ENCODE results near the gene TADA2A. TPM values are rescaled to one million over a fixed set of nuclear protein-coding genes. Genes with fewer than 3 reads are reported as not detected.

The TADA2A gene, protein sequence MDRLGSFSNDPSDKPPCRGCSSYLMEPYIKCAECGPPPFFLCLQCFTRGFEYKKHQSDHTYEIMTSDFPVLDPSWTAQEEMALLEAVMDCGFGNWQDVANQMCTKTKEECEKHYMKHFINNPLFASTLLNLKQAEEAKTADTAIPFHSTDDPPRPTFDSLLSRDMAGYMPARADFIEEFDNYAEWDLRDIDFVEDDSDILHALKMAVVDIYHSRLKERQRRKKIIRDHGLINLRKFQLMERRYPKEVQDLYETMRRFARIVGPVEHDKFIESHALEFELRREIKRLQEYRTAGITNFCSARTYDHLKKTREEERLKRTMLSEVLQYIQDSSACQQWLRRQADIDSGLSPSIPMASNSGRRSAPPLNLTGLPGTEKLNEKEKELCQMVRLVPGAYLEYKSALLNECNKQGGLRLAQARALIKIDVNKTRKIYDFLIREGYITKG
- 35.0 and 36.2 TPM in 2 replicates for total RNA-seq

GRCh38 chr17:37406635-37407461 is at the start of gene TADA2A, which contains the start of gene ACACA:
TADA2A (plus strand) TSS chr17:37406886; CDS start chr17:37411366, 4,480 bp downstream.
ACACA (minus strand) TSS chr17:37406836; CDS start chr17:37406299, 537 bp downstream.
- intact Hi-C loops (cut with micrococcal nuclease), result loop anchor here (1.0 to 2.0 kb wide), 4 partner anchors 23 to 202 kb away; partner anchors contain the start of genes DUSP14 and SYNRG

- intact Hi-C loops (cut with micrococcal nuclease), result loop anchor here (2.0 to 5.0 kb wide), 4 partner anchors 13 to 756 kb away; partner anchors contain the start of genes AATF and MRM1
Observed at GRCh38 chr17:37358098-37358829, 48.4 kb upstream of the TADA2A start.

- intact Hi-C loops (cut with micrococcal nuclease), result loop anchor here (1.0 to 5.0 kb wide), 8 partner anchors 14 to 757 kb away; partner anchors contain the start of genes AATF, DUSP14 and MRM1
Observed at GRCh38 chr17:37358830-37359681, 47.6 kb upstream of the TADA2A start.

- intact Hi-C loops (cut with micrococcal nuclease), result loop anchor here (1.0 to 5.0 kb wide), 8 partner anchors 14 to 757 kb away; partner anchors contain the start of genes AATF, DUSP14 and MRM1
Observed at GRCh38 chr17:37359682-37360188, 47.0 kb upstream of the TADA2A start.

GRCh38 chr17:37360632-37361031 is 46.1 kb upstream of the TADA2A start:
- intact Hi-C loops (cut with micrococcal nuclease), result no loop called here

- intact Hi-C loops (cut with micrococcal nuclease), result no loop called here
Observed at GRCh38 chr17:37361543-37361942, 45.1 kb upstream of the TADA2A start.

- intact Hi-C loops (cut with micrococcal nuclease), result no loop called here
Observed at GRCh38 chr17:37365589-37365988, 41.1 kb upstream of the TADA2A start.

DNA sequence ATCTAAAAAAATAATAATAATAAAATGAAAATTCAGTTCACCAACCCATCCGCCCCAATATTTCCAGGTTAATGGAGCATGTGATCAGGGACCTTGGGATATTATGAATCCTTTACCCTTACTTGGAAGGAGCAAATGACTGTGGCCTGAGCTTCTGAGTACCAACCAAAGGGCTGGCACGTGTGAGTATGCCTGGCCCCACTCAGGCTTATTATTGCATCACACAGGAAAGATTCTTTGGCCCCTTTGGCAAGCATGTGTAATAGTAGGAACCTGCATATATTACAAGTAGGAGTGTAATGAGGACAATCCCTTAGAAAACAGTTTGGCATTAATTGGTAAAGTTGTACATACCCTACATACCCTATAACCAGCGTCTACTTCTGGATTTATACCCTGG is 38.1 kb upstream of the TADA2A start:
- intact Hi-C loops (cut with micrococcal nuclease), result no loop called here

DNA sequence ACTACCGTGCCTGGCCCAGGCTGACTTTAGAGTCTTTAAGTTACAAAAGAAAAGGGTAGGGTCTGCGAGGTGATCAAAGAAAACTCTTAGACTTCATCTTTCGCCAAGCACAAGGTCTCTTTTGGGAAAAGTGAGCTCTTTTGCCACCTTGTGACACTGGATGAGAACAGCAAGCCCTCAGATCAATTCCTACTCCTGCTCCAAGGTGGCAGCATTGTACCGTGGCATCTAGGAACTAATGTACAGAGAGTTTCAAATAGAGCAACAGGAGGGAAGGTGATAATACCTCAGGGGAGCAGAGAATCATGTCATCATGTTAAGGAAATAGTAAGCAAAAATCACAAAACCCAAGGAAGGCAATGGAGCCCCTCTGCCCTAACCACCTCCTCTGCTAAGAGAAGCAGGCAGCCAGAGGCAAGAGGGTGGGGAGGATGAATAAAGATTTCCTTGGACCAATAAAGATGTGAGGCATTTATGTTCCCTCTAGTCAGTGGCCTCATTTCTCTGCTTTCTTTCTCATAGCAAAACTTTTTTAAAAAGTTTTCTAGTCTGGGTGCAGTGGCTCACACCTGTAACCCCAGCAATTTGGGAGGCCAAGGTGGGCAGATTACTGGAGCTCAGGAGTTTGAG is 33.0 kb upstream of the TADA2A start:
- intact Hi-C loops (cut with micrococcal nuclease), result loop anchor here (1.0 to 2.0 kb wide), 7 partner anchors 14 to 770 kb away; no protein-coding TSS in a partner anchor

GRCh38 chr17:37375706-37376105 is 31.0 kb upstream of the TADA2A start, which contains the start of gene C17orf78:
C17orf78 (plus strand) TSS chr17:37375985; CDS start chr17:37376093, 108 bp downstream.
- intact Hi-C loops (cut with micrococcal nuclease), result no loop called here

DNA sequence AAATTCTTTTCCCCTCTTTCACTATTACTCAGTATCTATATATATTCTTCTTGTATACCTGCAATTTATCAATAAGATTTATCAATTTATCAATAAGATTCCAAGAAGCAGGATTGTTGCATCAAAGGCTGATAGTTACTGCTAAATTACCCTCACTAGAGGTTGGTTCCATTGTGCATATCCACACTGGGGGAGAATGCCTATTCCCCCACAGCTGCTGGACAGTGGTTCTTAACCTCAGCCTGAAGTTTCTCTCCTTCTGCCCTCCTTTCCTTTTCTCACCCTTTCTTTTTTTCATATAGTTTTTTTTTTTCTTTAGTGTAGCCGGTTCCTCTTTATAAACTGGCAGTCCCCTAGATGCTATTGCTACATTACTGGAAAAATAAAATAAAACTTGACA is 24.6 kb upstream of the TADA2A start:
- intact Hi-C loops (cut with micrococcal nuclease), result no loop called here

- intact Hi-C loops (cut with micrococcal nuclease), result no loop called here
Observed at GRCh38 chr17:37384560-37385149, 22.0 kb upstream of the TADA2A start.

GRCh38 chr17:37385474-37385990 is 21.2 kb upstream of the TADA2A start:
- intact Hi-C loops (cut with micrococcal nuclease), result no loop called here

GRCh38 chr17:37386462-37386861 is 20.2 kb upstream of the TADA2A start:
- intact Hi-C loops (cut with micrococcal nuclease), result no loop called here

DNA sequence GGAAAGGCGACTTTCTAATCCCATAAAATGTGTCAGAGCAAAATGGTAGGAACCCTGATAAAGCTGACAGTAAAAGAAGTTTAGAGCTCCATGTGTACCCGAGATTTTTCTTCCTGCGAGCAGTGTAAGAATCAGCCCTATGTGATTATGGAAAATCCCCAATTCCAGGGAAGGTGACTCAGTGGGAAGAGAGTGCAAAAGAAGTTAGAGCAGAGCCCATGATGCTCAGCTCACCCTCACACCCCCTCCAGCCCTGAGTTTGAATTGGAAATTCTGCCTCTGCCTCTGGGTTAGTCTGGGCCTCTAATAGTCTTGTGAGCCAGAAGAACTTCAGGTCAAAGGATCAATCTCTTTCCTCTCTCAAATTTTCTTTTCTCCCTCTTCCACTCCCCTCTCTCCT is 18.4 kb upstream of the TADA2A start:
- intact Hi-C loops (cut with micrococcal nuclease), result no loop called here

- intact Hi-C loops (cut with micrococcal nuclease), result no loop called here
Observed at GRCh38 chr17:37389160-37389559, 17.5 kb upstream of the TADA2A start.

DNA sequence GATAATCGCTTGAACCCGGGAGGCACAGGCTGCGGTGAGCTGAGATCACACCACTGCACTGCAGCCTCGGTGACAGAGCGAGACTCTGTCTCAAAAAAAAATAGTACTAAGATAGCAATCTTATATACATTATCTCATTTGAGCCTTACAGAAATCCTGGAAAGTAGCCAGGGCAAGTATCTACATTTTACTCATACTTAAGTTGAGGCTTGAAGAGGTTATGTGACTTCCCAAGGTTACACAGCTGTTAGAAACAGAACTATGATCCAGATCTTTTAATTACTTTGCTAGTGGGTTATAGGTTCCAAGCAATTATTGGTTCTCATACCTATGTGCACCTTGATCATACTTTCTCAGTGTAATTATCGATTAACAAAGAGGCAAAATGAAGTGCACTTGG is 15.5 kb upstream of the TADA2A start:
- intact Hi-C loops (cut with micrococcal nuclease), result no loop called here

DNA sequence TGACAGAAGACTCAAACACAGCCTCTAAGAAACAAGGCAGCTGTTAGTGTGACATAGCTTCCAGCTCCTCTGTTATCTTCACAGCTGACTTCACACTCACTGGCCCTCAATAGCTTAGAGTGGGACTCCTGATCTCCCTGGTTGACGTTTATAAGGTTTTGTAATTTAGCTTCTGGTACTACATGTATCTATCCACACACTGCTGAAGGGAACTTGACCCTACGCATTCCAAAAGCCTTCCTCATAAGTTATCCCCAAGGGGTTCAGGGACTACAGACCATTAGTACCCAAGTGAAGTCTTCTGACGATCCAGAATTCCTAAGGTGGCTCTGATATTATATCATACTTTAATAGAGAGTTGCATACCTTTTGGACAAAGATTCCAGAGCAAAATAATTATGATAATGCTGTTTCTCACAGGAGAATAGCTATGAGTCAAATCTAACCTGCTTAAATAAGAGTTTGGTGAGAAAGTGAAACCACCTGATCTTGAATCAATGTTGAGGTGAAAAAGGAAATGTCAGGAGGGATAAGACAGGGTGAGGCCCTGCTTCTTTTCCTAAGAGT is 14.6 kb upstream of the TADA2A start:
- intact Hi-C loops (cut with micrococcal nuclease), result no loop called here

All from T-helper 1 cell treated with Interleukin-12 subunit alpha and Interleukin-12 subunit beta and Interleukin-4 antibody, amounts not matched to agents 30 ng/mL and 1 ng/mL, for 36 hours (primary cell).